ENCODE results near the gene A3GALT2.

GRCh38 chr1:33271666-33272505, 49.0 kb downstream of the A3GALT2 start:
- TF ChIP-seq CTCF (conservative IDR thresholded peaks at IDR 0.05 in 1 of 2, IDR thresholded peaks at IDR 0.05 in 1 of 2; ENCODE audit: extremely low read depth in 1 of 2, insufficient read depth in 1 of 2, low read depth in 1 of 2, low read length in 2 of 2) (no peak), EZH2 (IDR thresholded peaks at IDR 0.05; ENCODE audit: borderline replicate concordance, low read length) (no peak)
